Germinal center (tissue), 1 donor: ENCODE results near the gene CD209.

Experiments used
- DNase-seq: peaks from one replicate; pipeline ENCODE4 v3.0.0; 2012; ENCODE audit warnings: mixed read lengths, low spot score

The CD209 gene

DNA sequence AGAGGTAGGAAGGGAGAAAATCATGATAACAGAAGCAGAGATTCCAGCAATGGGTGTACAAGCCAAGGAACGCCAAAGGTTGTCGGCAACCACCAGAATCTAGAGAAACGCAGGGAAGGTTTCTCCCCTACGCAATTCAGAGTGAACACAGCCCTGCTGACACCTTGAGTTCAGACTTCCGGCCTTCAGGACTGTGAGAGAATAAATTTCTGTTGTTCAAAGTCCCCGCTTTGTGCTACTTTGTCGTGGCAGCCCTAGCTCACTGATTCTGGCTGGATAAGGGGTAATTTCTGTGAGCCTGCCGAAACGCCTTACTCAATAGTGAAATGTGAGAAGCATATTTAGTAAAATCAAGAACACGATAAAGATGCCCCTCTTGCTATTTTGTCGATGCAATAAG lies 10.1 kb downstream of the CD209 start:
- DNase-seq: no peak

GRCh38 chr19:7736148-7736547 lies 11.2 kb downstream of the CD209 start:
- DNase-seq: no peak

DNA sequence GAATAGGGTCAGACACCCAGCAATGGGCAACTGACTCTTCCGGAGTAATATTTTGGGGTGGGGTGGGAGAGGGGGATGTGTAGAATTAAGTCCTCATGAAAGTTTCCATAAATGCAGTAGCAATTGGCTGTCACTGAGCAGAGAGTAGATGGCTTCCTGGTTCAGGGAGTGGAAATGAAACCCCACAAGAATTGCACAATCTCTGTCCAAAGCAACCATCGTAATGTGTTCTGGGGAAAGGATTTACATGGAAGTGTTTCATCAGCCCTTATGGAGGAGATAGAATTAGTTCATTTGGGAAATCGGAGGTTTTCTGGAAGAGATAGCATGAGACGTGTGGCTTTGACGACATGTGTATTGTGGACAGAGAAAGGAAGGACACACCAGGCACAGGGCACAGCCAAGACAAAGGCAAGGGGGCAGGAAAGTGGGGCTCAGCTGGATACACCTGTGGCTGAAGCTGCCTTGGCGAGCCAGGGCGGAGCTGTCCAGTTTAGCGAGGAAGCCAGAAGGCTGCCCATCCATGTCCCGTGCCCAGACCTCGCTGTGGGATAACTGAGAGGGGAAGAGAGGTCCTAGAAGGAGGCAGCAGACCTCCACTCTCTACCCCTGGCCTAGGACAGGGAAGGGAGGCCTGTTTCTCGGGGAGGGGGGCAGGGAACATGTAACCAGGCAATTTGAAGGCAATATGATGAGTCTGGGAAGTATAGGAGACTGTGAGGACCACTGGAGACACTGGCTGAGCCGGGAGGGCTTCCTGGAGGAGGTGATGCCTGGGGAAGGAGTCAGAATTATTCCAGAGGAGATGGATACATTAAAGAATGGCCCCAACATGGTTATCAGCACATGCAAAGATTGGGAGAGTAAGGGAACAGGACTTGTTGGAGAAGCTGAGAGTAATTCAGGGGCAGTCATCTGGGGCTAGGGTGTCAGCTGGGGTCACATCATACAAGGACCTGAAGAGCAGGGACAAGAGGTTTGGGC lies 12.8 kb downstream of the CD209 start:
- no peak for DNase-seq

- DNase-seq: no peak
Measured at GRCh38 chr19:7733376-7733775, 14.0 kb downstream of the CD209 start.

DNA sequence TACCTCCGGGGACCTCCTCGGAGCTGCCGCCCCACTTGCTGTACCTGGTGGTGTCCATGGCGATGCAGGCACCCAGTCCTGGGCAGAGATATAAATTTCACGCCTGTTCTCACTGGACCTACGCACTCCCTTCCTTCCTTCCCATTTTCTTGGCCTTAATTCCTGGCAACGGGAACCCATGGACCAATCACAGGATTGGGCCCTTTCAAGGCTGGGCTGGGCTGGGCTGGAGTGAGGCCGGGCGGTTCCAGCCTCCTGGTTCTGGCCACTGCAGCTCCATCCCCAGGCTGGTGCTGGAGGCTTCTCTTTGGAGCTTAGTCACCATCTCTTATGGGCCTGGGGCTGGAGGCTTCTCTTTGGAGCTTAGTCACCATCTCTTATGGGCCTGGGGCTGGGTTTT lies 15.3 kb downstream of the CD209 start, which contains the start of gene CLEC4G:
Gene CLEC4G (minus strand): TSS at position 66 of the 400 bp plus-strand sequence. CDS start 8 bp downstream, at position 58.
- no peak for DNase-seq

- no peak for DNase-seq
Measured at GRCh38 chr19:7731615-7732014, 15.7 kb downstream of the CD209 start.

GRCh38 chr19:7731218-7731595 lies 16.1 kb downstream of the CD209 start:
- no peak for DNase-seq

DNA sequence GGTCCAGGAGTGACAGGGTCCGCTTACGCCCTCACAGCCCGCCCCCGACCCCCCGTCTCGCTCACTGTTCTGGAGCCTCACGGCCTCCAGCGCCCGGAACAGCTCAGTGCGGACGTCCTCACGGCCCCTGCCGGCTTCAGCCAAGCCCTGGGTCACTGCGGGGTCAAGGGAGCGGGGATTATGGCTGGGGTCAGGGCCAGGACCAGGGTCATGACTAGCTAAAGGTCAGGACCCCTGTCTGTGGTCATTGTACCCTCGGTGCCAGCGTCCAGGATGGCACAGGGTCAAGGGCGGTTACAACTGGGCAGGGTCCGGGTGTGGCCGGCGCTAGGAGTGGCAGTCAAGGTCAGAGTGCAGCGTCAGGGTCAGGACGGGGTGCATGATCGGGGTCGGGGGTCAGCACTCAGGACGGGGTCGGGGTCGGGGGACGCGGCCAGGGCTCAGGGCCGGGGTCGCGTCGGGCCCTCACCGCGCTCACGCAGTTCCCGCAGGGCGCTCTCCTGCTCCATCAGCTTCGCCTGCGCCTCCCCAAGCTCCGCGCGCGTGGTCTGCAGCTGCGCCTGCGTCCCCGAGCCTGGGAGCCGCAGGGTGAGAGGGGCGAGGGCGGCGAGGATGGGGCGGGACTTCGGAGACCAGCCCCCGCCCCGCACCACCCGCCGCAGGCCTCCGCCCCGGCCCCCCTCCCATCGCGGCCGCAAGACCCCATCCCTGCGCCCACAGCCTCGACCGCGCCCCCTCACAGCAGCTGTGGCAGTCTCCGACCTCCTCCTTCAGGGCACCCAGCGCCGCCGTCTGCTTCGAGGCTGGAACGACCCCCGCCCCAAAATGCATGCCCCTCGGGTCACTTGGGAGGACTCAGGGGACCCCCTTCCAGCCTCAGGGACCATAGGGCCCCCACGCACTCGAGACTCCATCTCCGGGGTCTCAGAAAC lies 16.8 kb downstream of the CD209 start:
- DNase-seq: no peak

GRCh38 chr19:7729831-7730285 lies 17.5 kb downstream of the CD209 start:
- DNase-seq: no peak

- no peak for DNase-seq
Measured at GRCh38 chr19:7729211-7729610, 18.1 kb downstream of the CD209 start.

GRCh38 chr19:7725791-7726190 lies 21.5 kb downstream of the CD209 start:
- no peak for DNase-seq

DNA sequence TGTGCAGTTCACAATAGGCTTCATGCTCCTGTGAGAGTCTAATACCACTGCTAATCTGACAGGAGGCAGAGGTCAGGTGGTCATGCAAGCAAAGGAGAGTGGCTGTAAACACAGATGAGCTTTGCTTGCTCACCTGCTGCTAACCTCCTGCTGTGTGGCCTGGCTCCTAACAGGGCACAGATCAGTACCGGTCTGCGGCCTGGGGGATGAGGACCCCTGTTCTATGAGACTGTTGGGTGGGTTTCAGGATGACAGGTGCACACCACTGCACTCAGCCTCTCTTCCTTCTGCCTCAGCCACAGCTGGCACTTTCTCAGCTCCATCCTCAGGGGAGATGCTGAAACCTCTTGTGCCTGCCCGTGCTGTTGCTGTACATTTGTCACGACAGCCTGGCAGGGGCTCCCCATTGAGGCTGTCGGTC lies 25.1 kb downstream of the CD209 start:
- DNase-seq: no peak

DNA sequence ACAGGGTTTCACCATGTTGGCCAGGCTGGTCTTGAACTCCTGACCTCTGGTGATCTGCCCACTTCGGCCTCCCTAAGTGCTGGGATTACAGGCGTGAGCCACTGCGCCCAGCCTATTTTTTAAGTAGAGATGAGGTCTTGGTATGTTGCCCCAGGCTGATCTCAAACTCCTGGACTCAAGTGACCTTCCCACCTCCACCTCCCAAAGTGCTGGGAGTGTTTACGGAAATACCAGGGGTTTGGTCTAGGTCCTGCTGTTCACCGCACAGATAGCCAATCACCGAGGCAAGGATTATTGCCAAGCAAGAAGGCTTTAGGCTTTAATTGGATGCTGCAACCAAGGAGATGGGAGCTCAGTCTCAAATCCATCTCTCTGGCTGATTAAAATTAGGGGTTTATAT lies 27.0 kb downstream of the CD209 start:
- no peak for DNase-seq

- DNase-seq: no peak
Measured at GRCh38 chr19:7718668-7719067, 28.7 kb downstream of the CD209 start.

DNA sequence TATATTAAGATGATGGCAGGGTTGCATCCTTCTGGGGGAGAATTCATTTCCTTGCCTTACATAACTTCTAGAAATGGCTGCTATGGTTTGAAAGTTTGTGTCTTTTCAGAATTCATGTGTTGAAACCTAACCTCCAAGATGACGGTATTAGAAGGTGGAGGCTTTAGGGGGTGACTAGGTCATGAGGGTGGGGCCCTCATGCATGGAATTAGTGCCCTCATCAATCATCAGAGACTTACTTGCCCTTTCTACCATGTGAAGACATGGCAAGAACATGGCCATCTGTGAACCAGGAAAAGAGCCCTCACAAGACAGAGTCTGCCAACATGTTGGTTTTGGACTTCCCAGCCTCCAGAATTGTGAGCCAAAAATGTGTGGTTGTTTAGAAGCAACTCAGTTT lies 30.6 kb downstream of the CD209 start:
- DNase-seq: no peak

DNA sequence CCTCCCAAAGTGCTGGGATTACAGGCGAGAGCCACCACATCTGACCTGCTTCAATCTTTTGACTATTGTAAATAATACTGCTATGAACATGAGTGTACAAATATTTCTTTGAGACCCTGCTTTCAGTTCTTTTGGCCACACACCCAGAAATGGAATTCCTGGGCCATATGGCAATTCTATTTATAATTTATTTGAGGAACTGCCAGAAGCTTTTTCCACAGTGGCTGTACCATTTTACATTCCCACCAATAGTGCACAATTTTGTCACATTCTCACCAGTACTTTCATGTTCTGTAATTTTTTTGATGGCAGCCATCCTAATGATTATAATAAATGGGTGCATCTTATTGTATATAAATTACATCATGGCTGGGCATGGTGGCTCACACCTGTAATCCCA lies 31.7 kb downstream of the CD209 start:
- DNase-seq: no peak

- DNase-seq: no peak
Measured at GRCh38 chr19:7710616-7711015, 36.7 kb downstream of the CD209 start.

- DNase-seq: no peak
Measured at GRCh38 chr19:7709932-7710460, 37.3 kb downstream of the CD209 start.

- no peak for DNase-seq
Measured at GRCh38 chr19:7706955-7707456, 40.3 kb downstream of the CD209 start.

- no peak for DNase-seq
Measured at GRCh38 chr19:7706188-7706954, 41.0 kb downstream of the CD209 start.
